Naive thymus-derived CD8-positive, alpha-beta T cell (primary cell): ENCODE measurements around the gene ARFGAP2. TPM values are rescaled to one million over a fixed set of nuclear protein-coding genes. Genes with fewer than 3 reads are reported as not detected.
"Not testable (repeated sequence)": the region's sequence is repeated elsewhere in the genome, so short reads cannot be mapped to it uniquely, and the experiment has no call there.

Source experiments
- ATAC-seq, 2 donors: fragments of 150-1000 bp; cut with Tn5 transposase in 1 of 2; sonication (Bioruptor Pico), chemical (Tn5 transposase) in 1 of 2; 1 replicate in 1 of 2; 2 replicates in 1 of 2; pipeline ENCODE4 v1.10.0; 2021; ENCODE audit warnings: mild to moderate bottlenecking in 2 of 2, moderate library complexity in 2 of 2
- POLR2A ChIA-PET: fragments of 350-600 bp; sonication (Branson Sonifier 250); formaldehyde crosslinking; loops from one replicate; lab custom pipeline; 2021; ENCODE audit warnings: antibody characterized with exemption; lab: Charles Lee
- DNase-seq, 10 donors: peaks; one replicate each; pipeline versions ENCODE4 v3.0.0 to v3.0.0-alpha.2; 2020 to 2022
- H3K27ac Mint-ChIP-seq, 10 donors: one replicate each; pipeline ENCODE4 v1.8.0; 2020 to 2022; ENCODE audit warnings: mild to moderate bottlenecking in 10 of 10, mixed read lengths in 10 of 10, moderate library complexity in 4 of 10, inconsistent platforms in 1 of 10
- H3K27me3 Mint-ChIP-seq, 5 donors: one replicate each; pipeline ENCODE4 v1.8.0; 2021 to 2022; ENCODE audit warnings: mixed read lengths in 5 of 5
- H3K36me3 Mint-ChIP-seq, 3 donors: one replicate each; pipeline ENCODE4 v1.8.0; 2020 to 2022; ENCODE audit warnings: mixed read lengths in 3 of 3, mild to moderate bottlenecking in 2 of 3, inconsistent platforms in 1 of 3
- H3K4me1 Mint-ChIP-seq, 4 donors: one replicate each; pipeline ENCODE4 v1.8.0; 2021 to 2022; ENCODE audit warnings: mixed read lengths in 4 of 4
- H3K4me3 Mint-ChIP-seq, 10 donors: one replicate each; pipeline ENCODE4 v1.8.0; 2020 to 2022; ENCODE audit warnings: mild to moderate bottlenecking in 10 of 10, mixed read lengths in 10 of 10, moderate library complexity in 6 of 10, inconsistent platforms in 1 of 10
- H3K9me3 Mint-ChIP-seq, 9 donors: one replicate each; pipeline ENCODE4 v1.8.0; 2020 to 2022; ENCODE audit warnings: mixed read lengths in 9 of 9, mild to moderate bottlenecking in 3 of 9, inconsistent platforms in 1 of 9, moderate library complexity in 1 of 9
- polyA plus RNA-seq, 3 donors: library from polyadenylated mRNA; unstranded; fragments of 300-500 nt; fragmentation: Illumina TruSeq; gene quantifications; one replicate each; pipeline ENCODE4 v1.2.3, GENCODE V29; 2021
- total RNA-seq, 8 experiments: library from RNA in 2 of 8; stranded (reverse) in 2 of 8; gene quantifications; one replicate each; pipeline ENCODE4 v1.2.3 and lab custom pipeline; 2021 to 2026

Gene ARFGAP2
- total RNA-seq (100 to 1,000 TPM; 166 to 172 TPM), polyA plus RNA-seq (100 to 1,000 TPM in 2 of 3 donors, 10 to 100 TPM in 1; 97.8 to 111 (median 108) TPM), total RNA-seq (lab: John Stamatoyannopoulos, UW) (151 to 215 (median 169) reads per million in 6 experiments)

DNA sequence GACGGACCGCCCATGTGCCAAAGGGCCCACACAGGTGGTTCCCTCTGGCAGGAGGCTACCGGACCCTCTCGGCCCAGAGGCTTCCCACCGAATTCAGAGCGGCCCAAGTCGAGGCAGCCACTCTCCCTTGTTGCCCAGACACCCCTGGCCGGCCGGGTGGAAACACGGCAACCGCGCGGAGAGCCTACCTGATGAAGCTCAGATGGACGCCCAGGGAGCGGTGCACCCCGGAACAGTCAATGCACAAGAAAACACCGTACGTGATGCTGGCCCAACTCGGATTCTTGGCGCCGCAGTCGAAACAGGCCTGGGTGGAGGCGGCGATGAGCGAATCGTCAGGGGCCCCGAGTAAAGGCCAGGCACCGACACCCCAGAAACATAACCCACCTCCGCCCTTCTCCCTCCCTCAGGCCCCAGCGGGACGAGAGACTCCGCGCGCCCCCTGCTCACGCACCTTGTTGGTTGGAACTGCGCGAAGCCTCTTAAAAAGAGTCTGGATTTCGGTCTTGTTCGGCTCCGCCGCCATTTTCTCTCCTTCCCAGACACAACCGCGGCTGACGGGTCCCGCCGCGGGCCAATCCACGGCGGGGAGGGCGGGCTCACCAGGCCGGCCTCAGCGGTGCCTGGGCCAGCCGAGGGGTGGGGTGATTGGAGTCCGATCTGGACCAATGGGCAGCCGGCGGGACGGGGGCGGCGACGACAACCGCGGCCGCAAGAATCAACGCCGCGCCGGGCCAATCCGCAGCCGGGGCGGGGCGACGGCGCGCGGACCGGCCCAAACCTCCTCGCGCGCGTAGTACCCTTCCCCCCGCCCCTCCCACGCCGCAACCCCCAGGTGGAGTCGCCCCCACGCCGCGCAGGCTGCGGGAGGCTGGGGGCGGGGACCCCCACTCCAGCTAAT, at the start of gene ARFGAP2:
Gene ARFGAP2, minus strand, starts transcription at position 552 of the 901 bp plus-strand sequence. Its CDS starts 26 bp downstream, at position 526.
- peak; percentile 92 to 93 for ATAC-seq

DNA sequence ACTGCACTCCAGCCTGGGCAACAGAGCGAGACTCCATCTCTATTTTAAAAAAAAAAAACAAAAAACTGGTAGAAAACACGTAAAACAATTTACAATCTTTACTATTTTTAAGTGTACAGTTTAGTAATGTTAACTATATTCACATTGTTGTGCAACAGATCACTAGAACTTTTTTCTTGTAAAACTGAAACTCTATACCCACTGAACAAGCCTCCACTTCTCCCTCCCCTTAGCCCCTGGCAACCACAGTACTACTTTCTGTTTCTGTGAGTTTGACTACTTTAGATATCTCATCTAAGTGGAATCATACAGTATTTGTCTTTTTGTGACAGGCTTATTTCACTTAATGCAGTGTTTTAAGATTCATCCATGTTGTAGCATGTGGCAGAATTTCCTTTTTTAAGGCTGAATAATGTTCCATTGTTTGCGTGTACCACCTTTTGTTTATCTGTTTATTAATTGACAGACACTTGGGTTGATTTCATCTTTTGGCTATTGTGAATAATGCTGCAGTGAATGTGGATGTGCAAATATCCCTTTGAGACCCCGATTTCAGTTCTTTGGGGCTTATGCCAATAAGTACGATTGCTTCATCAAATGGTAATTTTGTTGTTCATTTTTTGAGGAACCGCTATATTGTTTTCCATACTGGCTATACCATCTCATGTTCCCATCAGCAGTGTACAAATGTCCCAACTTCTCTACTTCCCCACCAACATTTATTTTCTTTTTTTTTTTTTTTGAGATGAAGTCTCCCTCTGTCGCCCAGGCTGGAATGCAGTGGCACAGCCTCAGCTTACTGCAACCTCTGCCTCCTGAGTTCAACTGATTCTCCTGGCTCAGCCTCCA, 49.1 kb upstream of the ARFGAP2 start:
- Mint-ChIP-seq H3K27ac (no peak overlapping the region), H3K9me3 (no peaks in the 10 kb centered on the region), H3K4me3 (no peak overlapping the region), H3K4me1 (peaks cover 0 to 9% (median 3%) of the 10 kb centered on the region in 4 donors), H3K36me3 (peaks cover 0 to 75% (median 5%) of the 10 kb centered on the region in 3 donors), H3K27me3 (no peaks in the 10 kb centered on the region)
- no peak for DNase-seq
- POLR2A ChIA-PET: no interaction called here
- ATAC-seq: no peak

More for the DNA sequence above, at the start of gene ARFGAP2:
- Mint-ChIP-seq H3K9me3 (no peaks in the 10 kb centered on the region), H3K27ac (peak within 1 kb of the TSS; percentile 97 to 100 (median 100)), H3K4me1 (peaks cover 22 to 53% (median 52%) of the 10 kb centered on the region in 4 donors), H3K27me3 (peaks cover 0 to 4% (median 0%) of the 10 kb centered on the region in 5 donors), H3K4me3 (peak within 1 kb of the TSS; percentile 91 to 99 (median 97)), H3K36me3 (peaks cover 0 to 28% (median 0%) of the 10 kb centered on the region in 3 donors)
- DNase-seq: peak; percentile 92 to 97 (median 95)
- POLR2A ChIA-PET: interaction anchor here (1.0 to 6.6 kb wide), 9 partner anchors 11 to 223 kb away, joined by 3 to 59 read pairs (median 14); partner anchors contain the start of genes ACP2, DDB2 and MADD

DNA sequence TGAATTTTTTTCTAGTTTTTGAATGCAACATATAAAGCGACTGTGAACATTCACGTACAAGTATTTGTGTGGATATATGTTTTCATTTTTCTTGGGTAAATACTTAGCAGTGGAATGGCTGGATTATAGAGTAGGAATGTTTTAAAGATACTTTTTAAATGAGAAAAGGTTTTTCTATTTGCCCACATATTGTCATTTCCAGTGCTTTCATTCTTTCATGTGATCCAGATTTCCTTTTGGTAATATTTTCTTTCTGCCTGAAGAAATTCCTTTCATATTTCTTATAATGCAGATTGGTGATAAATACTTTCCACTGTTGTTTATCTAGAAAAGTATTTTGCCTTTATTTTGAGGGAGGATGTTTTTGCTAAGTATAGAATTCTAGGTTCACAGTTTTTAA, 46.0 kb upstream of the ARFGAP2 start:
- Mint-ChIP-seq H3K4me3 (no peak overlapping the region), H3K27ac (no peak overlapping the region), H3K9me3 (no peaks in the 10 kb centered on the region), H3K36me3 (peaks cover 3 to 74% (median 4%) of the 10 kb centered on the region in 3 donors), H3K27me3 (no peaks in the 10 kb centered on the region), H3K4me1 (peaks cover 6 to 22% (median 19%) of the 10 kb centered on the region in 4 donors)
- no peak for ATAC-seq
- POLR2A ChIA-PET: interaction anchor here (1.0 kb wide), 1 partner anchor 8 kb away, joined by 10 read pairs; the partner anchor contains the start of gene DDB2
- DNase-seq: no peak

DNA sequence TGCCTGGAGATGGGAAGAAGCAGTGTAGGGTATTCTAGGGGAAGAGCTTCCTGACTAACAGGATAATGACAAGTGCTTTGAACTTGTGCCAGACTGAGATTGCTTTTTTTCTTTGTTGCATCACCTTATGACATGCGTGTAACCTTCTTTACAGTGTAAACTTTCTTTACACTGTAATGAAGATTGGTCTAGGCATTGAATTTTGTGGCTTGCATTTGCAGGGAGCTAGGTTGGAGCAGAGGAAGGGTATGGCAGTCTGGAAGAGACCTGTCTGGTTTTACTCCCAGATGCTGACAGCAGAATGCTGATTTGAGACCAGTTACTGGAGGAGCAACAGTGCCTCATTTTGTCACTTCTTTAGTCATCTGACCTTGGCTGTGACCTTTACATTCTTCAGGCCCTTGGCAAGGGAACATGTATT, 43.7 kb upstream of the ARFGAP2 start:
- no peak for ATAC-seq
- no peak overlapping the region for H3K4me3 Mint-ChIP-seq
- peak overlapping the region in 2 of 10 donors; percentile 4 to 31 for H3K27ac Mint-ChIP-seq
- POLR2A ChIA-PET: interaction anchor here (1.4 kb wide), 1 partner anchor 28 kb away, joined by 5 read pairs; the partner anchor contains the start of gene ACP2
- DNase-seq: no peak
- no peaks in the 10 kb centered on the region for H3K9me3 Mint-ChIP-seq
- H3K4me1 Mint-ChIP-seq: peaks cover 16 to 38% (median 33%) of the 10 kb centered on the region in 4 donors
- H3K36me3 Mint-ChIP-seq: peaks cover 3 to 59% (median 5%) of the 10 kb centered on the region in 3 donors
- H3K27me3 Mint-ChIP-seq: no peaks in the 10 kb centered on the region

DNA sequence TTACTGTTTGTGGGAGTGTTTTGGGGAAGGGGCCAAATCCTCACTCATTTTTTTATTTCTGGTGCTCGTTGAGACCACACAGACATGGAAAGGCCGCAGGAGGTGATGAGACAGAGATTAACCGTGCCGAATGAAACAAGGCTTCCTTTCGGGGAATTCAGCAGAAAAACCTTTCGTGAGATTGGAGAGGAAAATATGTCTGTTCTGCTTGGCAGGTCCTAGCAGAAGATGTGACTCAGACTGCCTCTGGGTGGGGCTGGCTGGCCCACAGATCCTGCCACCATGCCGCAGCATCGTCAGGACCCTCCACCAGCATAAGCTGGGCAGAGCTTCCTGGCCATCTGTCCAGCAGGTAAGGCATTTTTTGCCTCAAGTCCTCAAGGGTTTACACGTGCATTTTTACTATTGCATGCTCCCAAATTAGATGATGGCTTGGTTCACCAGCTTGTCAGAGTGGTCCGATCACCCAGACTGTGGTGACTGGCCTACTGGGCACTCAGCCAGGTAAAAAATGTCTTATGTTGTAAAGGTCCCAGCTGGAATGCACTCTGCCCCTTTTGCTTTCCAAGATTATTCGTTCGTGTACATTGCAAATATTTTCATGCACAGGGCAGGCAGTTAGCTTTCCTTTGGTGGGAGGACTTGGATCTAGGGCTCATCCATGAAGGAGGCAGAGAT, 39.6 kb upstream of the ARFGAP2 start:
- peak overlapping the region; percentile 96 to 100 (median 98) for H3K27ac Mint-ChIP-seq
- no peaks in the 10 kb centered on the region for H3K27me3 Mint-ChIP-seq
- no peaks in the 10 kb centered on the region for H3K9me3 Mint-ChIP-seq
- ATAC-seq: no peak
- POLR2A ChIA-PET: interaction anchor here (0.9 to 4.1 kb wide), 12 partner anchors 14 to 194 kb away, joined by 3 to 64 read pairs (median 10); partner anchors contain the start of genes ACP2, ARFGAP2 and PACSIN3
- H3K36me3 Mint-ChIP-seq: peaks cover 3 to 31% (median 3%) of the 10 kb centered on the region in 3 donors
- peaks cover 23 to 41% (median 37%) of the 10 kb centered on the region in 4 donors for H3K4me1 Mint-ChIP-seq
- DNase-seq: peak in 4 of 10 donors; percentile 9 to 38 (median 10)
- H3K4me3 Mint-ChIP-seq: peak overlapping the region; percentile 82 to 100 (median 99)

DNA sequence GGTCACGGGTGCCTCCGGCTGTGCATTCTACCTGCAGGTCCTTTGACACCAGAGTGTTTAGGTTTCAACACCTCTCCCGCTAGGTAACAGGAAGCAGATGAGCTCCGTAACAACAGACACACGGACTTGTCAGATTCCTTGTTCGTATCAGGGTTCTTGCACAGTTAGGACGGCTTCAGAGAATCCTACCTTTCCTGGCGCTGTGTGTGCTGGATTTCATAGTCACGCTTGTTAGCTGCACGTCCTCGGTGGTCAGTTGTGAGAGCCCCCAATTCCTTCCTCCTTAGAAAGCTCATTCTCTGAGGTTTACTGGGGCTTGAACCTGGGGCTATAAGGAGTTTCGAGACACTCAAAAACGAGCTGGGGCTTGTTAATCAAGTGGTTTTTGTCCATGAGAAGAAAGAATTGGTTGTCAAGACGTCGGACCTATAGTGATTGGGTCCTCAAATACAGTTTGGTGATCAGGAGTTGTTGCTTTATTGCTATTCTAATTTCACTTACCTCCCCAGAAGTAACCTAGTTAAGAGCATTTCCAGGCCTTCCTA, 38.8 kb upstream of the ARFGAP2 start:
- Mint-ChIP-seq H3K27ac (peak overlapping the region; percentile 96 to 100 (median 98)), H3K4me3 (peak overlapping the region; percentile 82 to 100 (median 99)), H3K4me1 (peaks cover 23 to 39% (median 36%) of the 10 kb centered on the region in 4 donors), H3K36me3 (peaks cover 3 to 27% (median 3%) of the 10 kb centered on the region in 3 donors), H3K9me3 (no peaks in the 10 kb centered on the region), H3K27me3 (no peaks in the 10 kb centered on the region)
- no peak for DNase-seq
- ATAC-seq: no peak
- POLR2A ChIA-PET: interaction anchor here (0.6 to 4.1 kb wide), 31 partner anchors 9 to 363 kb away, joined by 3 to 64 read pairs (median 5); partner anchors contain the start of genes ACP2, ARFGAP2, KBTBD4 and MADD

DNA sequence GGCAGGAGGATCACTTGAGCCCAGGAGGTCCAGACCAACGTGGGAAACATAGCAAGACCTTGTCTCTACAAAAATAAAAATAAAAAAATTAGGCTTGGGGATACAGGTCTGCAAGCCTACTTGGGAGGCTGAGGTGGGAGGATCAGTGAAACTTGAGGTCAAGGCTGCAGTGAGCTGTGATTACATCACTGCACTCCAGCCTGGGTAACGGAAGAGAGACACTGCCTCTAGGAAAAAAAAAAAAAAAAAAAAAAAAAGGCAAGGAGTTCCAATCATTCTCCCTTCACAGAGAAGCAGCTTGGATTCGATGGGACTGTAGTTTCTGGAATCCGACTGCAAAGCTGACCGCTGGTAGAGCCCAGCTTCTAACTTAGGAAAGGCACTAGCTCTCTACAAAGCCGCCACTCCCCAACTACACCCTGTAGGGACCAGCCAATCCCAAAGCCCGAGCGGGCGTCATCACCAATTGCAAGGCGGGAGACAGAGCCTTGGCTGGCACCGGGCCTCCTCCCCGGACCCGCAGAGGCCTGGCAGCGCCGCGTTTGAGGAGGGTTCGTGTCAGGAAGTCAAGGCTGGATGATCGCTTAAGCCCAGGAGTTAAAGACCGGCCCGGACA, 37.4 kb upstream of the ARFGAP2 start:
- ATAC-seq (peak; percentile 77 to 79), DNase-seq (peak; percentile 68 to 88 (median 78))
- Mint-ChIP-seq H3K36me3 (peaks cover 0 to 15% (median 3%) of the 10 kb centered on the region in 3 donors), H3K4me1 (peaks cover 23 to 35% (median 32%) of the 10 kb centered on the region in 4 donors), H3K27me3 (no peaks in the 10 kb centered on the region), H3K27ac (peak overlapping the region; percentile 96 to 100 (median 99)), H3K4me3 (peak overlapping the region; percentile 82 to 100 (median 99)), H3K9me3 (no peaks in the 10 kb centered on the region)
- POLR2A ChIA-PET: interaction anchor here (0.5 to 4.1 kb wide), 28 partner anchors 9 to 555 kb away, joined by 3 to 64 read pairs (median 6); partner anchors contain the start of genes ACP2, ARFGAP2, KBTBD4 and MADD

DNA sequence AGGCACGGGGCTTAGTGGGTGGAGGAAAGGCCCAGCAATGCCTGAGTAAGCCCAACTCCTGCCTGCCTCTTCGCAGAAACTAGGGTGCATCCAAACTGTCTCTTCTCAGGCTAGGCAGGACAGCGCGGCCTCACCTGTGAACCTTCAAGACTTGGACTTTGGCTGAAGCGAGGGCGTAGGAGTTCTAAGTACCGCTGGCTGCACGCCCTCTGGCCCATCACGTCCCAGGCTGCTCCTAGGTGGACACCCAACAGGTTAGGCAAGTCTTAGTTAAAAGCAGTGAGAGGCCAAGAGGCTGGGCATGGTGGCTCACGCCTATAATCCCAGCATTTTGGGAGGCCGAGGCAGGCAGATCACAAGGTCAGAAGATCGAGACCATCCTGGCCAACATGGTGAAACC, 36.3 kb upstream of the ARFGAP2 start:
- no peak overlapping the region for H3K27ac Mint-ChIP-seq
- DNase-seq (no peak), ATAC-seq (no peak)
- peak overlapping the region in 2 of 10 donors; percentile 100 for H3K4me3 Mint-ChIP-seq
- H3K4me1 Mint-ChIP-seq: peaks cover 19 to 28% (median 25%) of the 10 kb centered on the region in 4 donors
- H3K36me3 Mint-ChIP-seq: peaks cover 0 to 9% (median 3%) of the 10 kb centered on the region in 3 donors
- no peaks in the 10 kb centered on the region for H3K9me3 Mint-ChIP-seq
- H3K27me3 Mint-ChIP-seq: no peaks in the 10 kb centered on the region
- POLR2A ChIA-PET: interaction anchor here (0.7 to 3.7 kb wide), 2 partner anchors 35 to 47 kb away, joined by 4 to 64 read pairs; partner anchors contain the start of gene ACP2

DNA sequence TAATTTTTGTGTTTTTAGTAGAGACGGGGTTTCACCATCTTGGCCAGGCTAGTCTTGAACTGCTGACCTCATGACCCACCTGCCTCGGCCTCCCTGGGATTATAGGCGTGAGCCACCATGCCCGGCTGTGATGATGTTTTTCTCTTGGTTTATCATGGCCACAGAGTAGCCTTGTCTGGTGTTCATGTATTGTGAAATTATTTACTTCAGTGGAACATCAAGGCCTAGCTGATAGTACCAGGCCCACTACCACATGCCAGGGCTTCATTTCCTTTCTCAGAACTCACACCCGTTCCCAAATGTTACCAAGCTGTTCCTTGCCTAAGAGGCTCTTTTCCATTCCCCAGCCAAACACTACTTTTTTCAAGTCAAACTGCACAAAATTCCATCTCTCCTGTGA, 31.9 kb upstream of the ARFGAP2 start:
- no peaks in the 10 kb centered on the region for H3K9me3 Mint-ChIP-seq
- no peaks in the 10 kb centered on the region for H3K36me3 Mint-ChIP-seq
- DNase-seq (no peak), ATAC-seq (no peak)
- no peaks in the 10 kb centered on the region for H3K27me3 Mint-ChIP-seq
- no peak overlapping the region for H3K4me3 Mint-ChIP-seq
- peaks cover 0 to 2% (median 0%) of the 10 kb centered on the region in 4 donors for H3K4me1 Mint-ChIP-seq
- H3K27ac Mint-ChIP-seq: no peak overlapping the region
- POLR2A ChIA-PET: interaction anchor here (0.6 kb wide), 1 partner anchor 274 kb away, joined by 6 read pairs; no protein-coding TSS in a partner anchor

DNA sequence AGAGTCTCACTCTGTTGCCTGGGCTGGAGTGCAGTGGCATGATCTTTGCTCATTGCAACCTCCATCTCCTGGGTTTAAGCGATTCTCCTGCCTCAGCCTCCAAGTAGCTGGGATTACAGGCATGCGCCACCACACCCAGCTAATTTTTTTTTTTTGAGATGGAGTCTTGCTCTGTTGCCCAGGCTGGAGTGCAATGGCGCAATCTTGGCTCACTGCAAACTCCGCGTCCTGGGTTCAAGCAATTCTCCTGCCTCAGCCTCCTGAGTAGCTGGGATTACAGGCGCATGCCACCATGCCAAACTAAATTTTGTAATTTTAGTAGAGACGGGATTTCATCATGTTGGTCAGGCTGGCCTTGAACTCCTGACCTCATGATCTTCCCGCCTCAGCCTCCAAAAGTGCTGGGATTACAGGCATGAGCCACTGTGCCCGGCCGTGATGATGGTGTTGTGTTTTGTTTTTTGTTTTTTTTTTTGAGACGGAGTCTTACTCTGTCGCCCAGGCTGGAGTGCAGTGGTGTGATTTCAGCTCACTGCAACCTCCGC, 31.4 kb upstream of the ARFGAP2 start:
- not testable (repeated sequence) for ATAC-seq

More for the DNA sequence above, 31.4 kb upstream of the ARFGAP2 start:
- not testable (repeated sequence) for DNase-seq, H3K4me1 Mint-ChIP-seq, H3K4me3 Mint-ChIP-seq, H3K27me3 Mint-ChIP-seq, H3K27ac Mint-ChIP-seq, H3K9me3 Mint-ChIP-seq, H3K36me3 Mint-ChIP-seq
- POLR2A ChIA-PET: interaction anchor here (0.5 to 1.2 kb wide), 3 partner anchors 21 to 371 kb away, joined by 3 to 6 read pairs (median 4); partner anchors contain the start of genes KBTBD4 and NDUFS3
